WTC11 (cell line): ENCODE data around the gene GNPDA2. TPM values are rescaled to one million over a fixed set of nuclear protein-coding genes. Genes with fewer than 3 reads are reported as not detected.

Experiments used
- ATAC-seq: fragments of 200-7000 bp; cut with Tn5 transposase; 2 replicates; pipeline ENCODE4 v1.10.0; 2021; ENCODE audit warnings: mild to moderate bottlenecking, moderate library complexity
- CTCF ChIA-PET: fragments of 300-600 bp; sonication (Branson Sonifier 250); formaldehyde crosslinking; loops from one replicate; lab custom pipeline; 2021; ENCODE audit warnings: antibody characterized with exemption; lab: Charles Lee
- POLR2A ChIA-PET: fragments of 350-600 bp; sonication (Branson Sonifier 250); formaldehyde crosslinking; loops from one replicate; lab custom pipeline; 2021; ENCODE audit warnings: antibody characterized with exemption; lab: Charles Lee
- DNase-seq: peaks from one replicate; pipeline ENCODE4 v3.0.0; 2021; ENCODE audit warnings: low spot score
- H3K27ac Mint-ChIP-seq: 2 replicates; pipeline ENCODE4 v1.8.0; 2021; ENCODE audit warnings: mixed read lengths
- H3K27me3 Mint-ChIP-seq: 2 replicates; pipeline ENCODE4 v1.8.0; 2021; ENCODE audit warnings: low read depth, mild to moderate bottlenecking, moderate library complexity, mixed read lengths
- H3K36me3 Mint-ChIP-seq: 2 replicates; pipeline ENCODE4 v1.8.0; 2021; ENCODE audit warnings: mixed read lengths
- H3K4me1 Mint-ChIP-seq: 2 replicates; pipeline ENCODE4 v1.8.0; 2022; ENCODE audit warnings: mixed read lengths
- H3K4me3 Mint-ChIP-seq: 2 replicates; pipeline ENCODE4 v1.8.0; 2021; ENCODE audit warnings: mild to moderate bottlenecking, moderate library complexity, mixed read lengths
- H3K9me3 Mint-ChIP-seq: 2 replicates; pipeline ENCODE4 v1.8.0; 2021; ENCODE audit warnings: mixed read lengths
- ATF6 ChIP-seq: sonication (generic); formaldehyde crosslinking; IDR thresholded peaks from 2 replicates; pipeline ENCODE4 v1.8.1; 2023; ENCODE audit warnings: mild to moderate bottlenecking, missing genetic modification reagents
- EMX1 ChIP-seq: fragments of 250-450 bp; sonication (Bioruptor Pico); IDR thresholded peaks from 2 replicates; pipeline ENCODE4 v1.8.0; 2021; ENCODE audit warnings: mild to moderate bottlenecking
- ETV6 ChIP-seq: sonication (generic); formaldehyde crosslinking; IDR thresholded peaks from 2 replicates; pipeline ENCODE4 v1.8.1; 2022; ENCODE audit warnings: mild to moderate bottlenecking, missing genetic modification reagents
- GABPB1 ChIP-seq: sonication (generic); formaldehyde crosslinking; IDR thresholded peaks from 2 replicates; pipeline ENCODE4 v1.8.1; 2023; ENCODE audit warnings: mild to moderate bottlenecking, missing genetic modification reagents
- JAZF1 ChIP-seq: fragments of 250-450 bp; sonication (Bioruptor Pico); IDR thresholded peaks from 2 replicates; pipeline ENCODE4 v1.9.0; 2021; ENCODE audit warnings: moderate library complexity, mild to moderate bottlenecking, inconsistent platforms
- MAX ChIP-seq: sonication (generic); formaldehyde crosslinking; IDR thresholded peaks from 2 replicates; pipeline ENCODE4 v1.8.0; 2022; ENCODE audit warnings: mild to moderate bottlenecking, missing genetic modification reagents
- NFATC4 ChIP-seq: fragments of 250-450 bp; sonication (Bioruptor Pico); IDR thresholded peaks from 2 replicates; pipeline ENCODE4 v1.9.0; 2021; ENCODE audit warnings: mild to moderate bottlenecking
- NFE2L1 ChIP-seq: sonication (generic); formaldehyde crosslinking; IDR thresholded peaks from 2 replicates; pipeline ENCODE4 v1.8.1; 2023; ENCODE audit warnings: missing genetic modification reagents
- PREB ChIP-seq: sonication (generic); formaldehyde crosslinking; IDR thresholded peaks from 2 replicates; pipeline ENCODE4 v1.8.1; 2022; ENCODE audit warnings: mild to moderate bottlenecking, missing genetic modification reagents, moderate library complexity, borderline replicate concordance
- SP1 ChIP-seq: sonication (generic); formaldehyde crosslinking; conservative IDR thresholded peaks from 2 replicates; pipeline ENCODE4 v1.8.1; 2022; ENCODE audit warnings: missing genetic modification reagents
- TEAD1 ChIP-seq: sonication (generic); formaldehyde crosslinking; IDR thresholded peaks from 2 replicates; pipeline ENCODE4 v1.8.0; 2022; ENCODE audit warnings: mild to moderate bottlenecking, missing genetic modification reagents
- total RNA-seq: library from RNA; stranded (reverse); gene quantifications from 3 replicates; pipeline ENCODE4 v1.2.3, GENCODE V29; 2021
- TF ChIP-seq, protein P1 (sequence below): sonication (generic); formaldehyde crosslinking; IDR thresholded peaks from 2 replicates; pipeline ENCODE4 v1.8.0; 2023; ENCODE audit warnings: missing genetic modification reagents
- TF ChIP-seq, protein P2 (sequence below): fragments of 250-450 bp; sonication (Bioruptor Pico); IDR thresholded peaks from 2 replicates; pipeline ENCODE4 v1.9.0; 2021; ENCODE audit warnings: mild to moderate bottlenecking, borderline replicate concordance
- TF ChIP-seq, protein P3 (sequence below): sonication (generic); formaldehyde crosslinking; conservative IDR thresholded peaks from 2 replicates; pipeline ENCODE4 v1.8.1; 2022; ENCODE audit warnings: mild to moderate bottlenecking, missing genetic modification reagents
- TF ChIP-seq, protein P4 (sequence below): sonication (generic); formaldehyde crosslinking; conservative IDR thresholded peaks from 2 replicates; pipeline ENCODE4 v1.8.1; 2023; ENCODE audit warnings: mild to moderate bottlenecking, low read depth, missing genetic modification reagents, moderate library complexity

The GNPDA2 gene
- total RNA-seq, 1 experiment from 2014 or later, result 4.9 TPM

DNA sequence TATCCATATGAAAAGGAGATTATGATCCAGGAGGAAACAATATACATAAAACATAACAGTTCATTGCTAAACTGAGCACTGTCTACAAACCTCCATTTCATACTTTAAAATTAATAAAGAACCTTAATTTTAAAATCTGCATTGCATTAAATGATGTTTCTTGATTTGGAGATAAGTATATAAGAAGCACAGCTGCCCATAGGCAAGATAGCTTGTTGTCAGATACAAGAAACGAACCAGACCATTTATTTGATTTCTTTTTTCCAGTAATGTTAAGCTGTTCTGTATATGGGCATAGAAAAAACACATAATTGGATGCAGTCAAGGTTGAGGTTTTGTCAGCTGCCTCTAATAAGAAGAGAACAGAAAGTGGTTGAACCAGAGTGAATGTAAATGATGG is 41.7 kb downstream of the GNPDA2 start:
- Mint-ChIP-seq H3K9me3 (no peaks in the 10 kb centered on the region), H3K4me1 (no peaks in the 10 kb centered on the region), H3K27me3 (no peaks in the 10 kb centered on the region), H3K4me3 (no peak overlapping the region), H3K36me3 (peaks cover 56% of the 10 kb centered on the region), H3K27ac (no peak overlapping the region)
- ATAC-seq (no peak), DNase-seq (no peak)
- ChIA-PET CTCF (no interaction called here), POLR2A (no interaction called here)
- TF ChIP-seq, protein P1, sequence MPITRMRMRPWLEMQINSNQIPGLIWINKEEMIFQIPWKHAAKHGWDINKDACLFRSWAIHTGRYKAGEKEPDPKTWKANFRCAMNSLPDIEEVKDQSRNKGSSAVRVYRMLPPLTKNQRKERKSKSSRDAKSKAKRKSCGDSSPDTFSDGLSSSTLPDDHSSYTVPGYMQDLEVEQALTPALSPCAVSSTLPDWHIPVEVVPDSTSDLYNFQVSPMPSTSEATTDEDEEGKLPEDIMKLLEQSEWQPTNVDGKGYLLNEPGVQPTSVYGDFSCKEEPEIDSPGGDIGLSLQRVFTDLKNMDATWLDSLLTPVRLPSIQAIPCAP (CRISPR knock-in tag), result no peak
- TF ChIP-seq JAZF1 (CRISPR knock-in tag), result no peak
- TF ChIP-seq, protein P2, sequence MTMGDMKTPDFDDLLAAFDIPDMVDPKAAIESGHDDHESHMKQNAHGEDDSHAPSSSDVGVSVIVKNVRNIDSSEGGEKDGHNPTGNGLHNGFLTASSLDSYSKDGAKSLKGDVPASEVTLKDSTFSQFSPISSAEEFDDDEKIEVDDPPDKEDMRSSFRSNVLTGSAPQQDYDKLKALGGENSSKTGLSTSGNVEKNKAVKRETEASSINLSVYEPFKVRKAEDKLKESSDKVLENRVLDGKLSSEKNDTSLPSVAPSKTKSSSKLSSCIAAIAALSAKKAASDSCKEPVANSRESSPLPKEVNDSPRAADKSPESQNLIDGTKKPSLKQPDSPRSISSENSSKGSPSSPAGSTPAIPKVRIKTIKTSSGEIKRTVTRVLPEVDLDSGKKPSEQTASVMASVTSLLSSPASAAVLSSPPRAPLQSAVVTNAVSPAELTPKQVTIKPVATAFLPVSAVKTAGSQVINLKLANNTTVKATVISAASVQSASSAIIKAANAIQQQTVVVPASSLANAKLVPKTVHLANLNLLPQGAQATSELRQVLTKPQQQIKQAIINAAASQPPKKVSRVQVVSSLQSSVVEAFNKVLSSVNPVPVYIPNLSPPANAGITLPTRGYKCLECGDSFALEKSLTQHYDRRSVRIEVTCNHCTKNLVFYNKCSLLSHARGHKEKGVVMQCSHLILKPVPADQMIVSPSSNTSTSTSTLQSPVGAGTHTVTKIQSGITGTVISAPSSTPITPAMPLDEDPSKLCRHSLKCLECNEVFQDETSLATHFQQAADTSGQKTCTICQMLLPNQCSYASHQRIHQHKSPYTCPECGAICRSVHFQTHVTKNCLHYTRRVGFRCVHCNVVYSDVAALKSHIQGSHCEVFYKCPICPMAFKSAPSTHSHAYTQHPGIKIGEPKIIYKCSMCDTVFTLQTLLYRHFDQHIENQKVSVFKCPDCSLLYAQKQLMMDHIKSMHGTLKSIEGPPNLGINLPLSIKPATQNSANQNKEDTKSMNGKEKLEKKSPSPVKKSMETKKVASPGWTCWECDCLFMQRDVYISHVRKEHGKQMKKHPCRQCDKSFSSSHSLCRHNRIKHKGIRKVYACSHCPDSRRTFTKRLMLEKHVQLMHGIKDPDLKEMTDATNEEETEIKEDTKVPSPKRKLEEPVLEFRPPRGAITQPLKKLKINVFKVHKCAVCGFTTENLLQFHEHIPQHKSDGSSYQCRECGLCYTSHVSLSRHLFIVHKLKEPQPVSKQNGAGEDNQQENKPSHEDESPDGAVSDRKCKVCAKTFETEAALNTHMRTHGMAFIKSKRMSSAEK (CRISPR knock-in tag), result no peak
- TF ChIP-seq TEAD1 (CRISPR knock-in tag), result no peak
- no peak for TF ChIP-seq NFE2L1 (CRISPR knock-in tag)
- TF ChIP-seq, protein P3, sequence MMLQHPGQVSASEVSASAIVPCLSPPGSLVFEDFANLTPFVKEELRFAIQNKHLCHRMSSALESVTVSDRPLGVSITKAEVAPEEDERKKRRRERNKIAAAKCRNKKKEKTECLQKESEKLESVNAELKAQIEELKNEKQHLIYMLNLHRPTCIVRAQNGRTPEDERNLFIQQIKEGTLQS (CRISPR knock-in tag), result no peak
- TF ChIP-seq SP1 (CRISPR knock-in tag), result no peak
- no peak for TF ChIP-seq GABPB1 (CRISPR knock-in tag)
- no peak for TF ChIP-seq ATF6 (CRISPR knock-in tag)
- TF ChIP-seq, protein P4, sequence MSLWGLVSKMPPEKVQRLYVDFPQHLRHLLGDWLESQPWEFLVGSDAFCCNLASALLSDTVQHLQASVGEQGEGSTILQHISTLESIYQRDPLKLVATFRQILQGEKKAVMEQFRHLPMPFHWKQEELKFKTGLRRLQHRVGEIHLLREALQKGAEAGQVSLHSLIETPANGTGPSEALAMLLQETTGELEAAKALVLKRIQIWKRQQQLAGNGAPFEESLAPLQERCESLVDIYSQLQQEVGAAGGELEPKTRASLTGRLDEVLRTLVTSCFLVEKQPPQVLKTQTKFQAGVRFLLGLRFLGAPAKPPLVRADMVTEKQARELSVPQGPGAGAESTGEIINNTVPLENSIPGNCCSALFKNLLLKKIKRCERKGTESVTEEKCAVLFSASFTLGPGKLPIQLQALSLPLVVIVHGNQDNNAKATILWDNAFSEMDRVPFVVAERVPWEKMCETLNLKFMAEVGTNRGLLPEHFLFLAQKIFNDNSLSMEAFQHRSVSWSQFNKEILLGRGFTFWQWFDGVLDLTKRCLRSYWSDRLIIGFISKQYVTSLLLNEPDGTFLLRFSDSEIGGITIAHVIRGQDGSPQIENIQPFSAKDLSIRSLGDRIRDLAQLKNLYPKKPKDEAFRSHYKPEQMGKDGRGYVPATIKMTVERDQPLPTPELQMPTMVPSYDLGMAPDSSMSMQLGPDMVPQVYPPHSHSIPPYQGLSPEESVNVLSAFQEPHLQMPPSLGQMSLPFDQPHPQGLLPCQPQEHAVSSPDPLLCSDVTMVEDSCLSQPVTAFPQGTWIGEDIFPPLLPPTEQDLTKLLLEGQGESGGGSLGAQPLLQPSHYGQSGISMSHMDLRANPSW (CRISPR knock-in tag), result no peak
- no peak for TF ChIP-seq EMX1 (CRISPR knock-in tag)
- no peak for TF ChIP-seq MAX (CRISPR knock-in tag)
- TF ChIP-seq ETV6 (CRISPR knock-in tag), result no peak
- TF ChIP-seq PREB, result no peak
- no peak for TF ChIP-seq NFATC4
